GM10266 (cell line): ENCODE results near the gene LASP1NB.
"Not testable (repeated sequence)": the region's sequence is repeated elsewhere in the genome, so short reads cannot be mapped to it uniquely, and the experiment has no call there.

ENCODE experiments used
- DNase-seq: peaks from one replicate; pipeline ENCODE4 v3.0.0; 2012; ENCODE audit errors: extremely low spot score
- CTCF ChIP-seq: IDR thresholded peaks from 2 replicates; pipeline ENCODE4 v1.5.1; 2012; ENCODE audit warnings: mild to moderate bottlenecking, low read depth; ENCODE audit not compliant: control insufficient read depth, insufficient read depth; ENCODE audit errors: missing control alignments

Gene LASP1NB

GRCh38 chr17:38904892-38905291 is 20.5 kb upstream of the LASP1NB start:
- no peak for TF ChIP-seq CTCF
- DNase-seq, result no peak

GRCh38 chr17:38905375-38905774 is 20.0 kb upstream of the LASP1NB start:
- no peak for TF ChIP-seq CTCF
- no peak for DNase-seq

GRCh38 chr17:38906460-38907228 is 18.8 kb upstream of the LASP1NB start:
- no peak for DNase-seq
- TF ChIP-seq CTCF, result no peak

GRCh38 chr17:38907930-38908675 is 17.3 kb upstream of the LASP1NB start:
- no peak for TF ChIP-seq CTCF
- DNase-seq, result no peak

GRCh38 chr17:38908676-38909181 is 16.7 kb upstream of the LASP1NB start:
- no peak for TF ChIP-seq CTCF
- DNase-seq, result no peak

- no peak for DNase-seq
- no peak for TF ChIP-seq CTCF
Observed at GRCh38 chr17:38910325-38910724, 15.1 kb upstream of the LASP1NB start.

GRCh38 chr17:38911081-38911730 is 14.2 kb upstream of the LASP1NB start:
- TF ChIP-seq CTCF, result no peak
- no peak for DNase-seq

- not testable (repeated sequence) for DNase-seq
Observed at GRCh38 chr17:38911731-38912081, 13.7 kb upstream of the LASP1NB start.
